HG02571 (cell line): ENCODE results near the gene NINL.

Experiments
- ATAC-seq: cut with Tn5 transposase; IDR thresholded peaks from one replicate; pipeline ENCODE4 v1.9.1; 2021; ENCODE audit warnings: mild to moderate bottlenecking, moderate library complexity; ENCODE audit not compliant: unreplicated experiment

Gene NINL

DNA sequence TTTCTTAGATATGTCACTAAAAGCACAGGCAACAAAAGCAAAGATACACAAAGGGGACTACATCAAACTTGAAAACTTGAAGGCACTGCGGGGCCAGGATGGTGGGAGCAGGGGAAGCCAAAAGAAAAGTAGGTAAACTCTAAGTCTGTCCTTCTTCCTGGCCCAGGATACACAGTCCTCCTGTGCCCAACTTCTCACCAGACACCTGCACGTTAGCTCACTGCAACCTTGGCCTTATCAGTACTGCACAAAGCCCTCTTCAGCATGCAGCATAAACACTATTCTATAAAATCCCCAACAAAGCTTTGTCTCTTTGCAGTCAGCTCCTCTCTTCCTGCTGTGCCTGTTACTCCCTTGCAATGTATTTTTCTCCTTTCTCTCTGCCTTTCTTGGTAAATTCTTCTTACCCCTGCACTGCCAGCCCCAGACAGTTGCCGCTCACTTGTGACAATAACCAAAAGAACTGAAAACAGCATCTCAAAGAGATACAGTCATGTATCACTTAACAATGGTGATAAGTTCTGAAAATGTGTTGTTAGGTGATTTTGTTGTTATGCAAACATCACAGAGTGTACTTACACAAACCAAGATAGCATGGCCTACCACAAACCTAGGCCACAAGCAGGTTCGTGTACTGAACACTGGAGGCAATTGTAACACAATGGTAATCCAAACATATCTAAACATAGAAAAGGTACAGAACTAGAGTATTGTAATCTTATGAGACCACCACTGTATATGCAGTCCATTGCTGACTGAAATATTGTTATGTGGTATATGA, 51.2 kb downstream of the NINL start:
- no peak for ATAC-seq

DNA sequence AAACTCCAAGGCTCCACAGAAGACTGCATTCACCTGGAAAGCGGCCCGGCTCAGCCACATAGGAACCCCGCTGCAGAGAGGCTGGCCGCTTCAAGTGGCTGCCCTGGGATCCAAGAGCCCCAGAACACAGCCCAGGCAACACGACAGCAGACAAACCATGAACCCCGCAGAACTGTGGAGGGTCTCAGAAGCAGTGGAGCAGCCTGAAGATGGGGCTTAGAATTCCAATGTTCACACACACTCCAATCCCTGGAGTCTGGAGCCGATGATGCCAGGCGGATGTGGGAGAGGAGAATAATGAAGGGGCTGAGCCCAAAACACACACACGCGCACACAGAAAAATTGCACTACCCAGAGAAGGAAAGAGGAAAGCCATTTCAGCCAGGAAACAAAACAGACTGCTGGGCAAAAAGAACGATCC, 52.4 kb downstream of the NINL start:
- ATAC-seq, result no peak

DNA sequence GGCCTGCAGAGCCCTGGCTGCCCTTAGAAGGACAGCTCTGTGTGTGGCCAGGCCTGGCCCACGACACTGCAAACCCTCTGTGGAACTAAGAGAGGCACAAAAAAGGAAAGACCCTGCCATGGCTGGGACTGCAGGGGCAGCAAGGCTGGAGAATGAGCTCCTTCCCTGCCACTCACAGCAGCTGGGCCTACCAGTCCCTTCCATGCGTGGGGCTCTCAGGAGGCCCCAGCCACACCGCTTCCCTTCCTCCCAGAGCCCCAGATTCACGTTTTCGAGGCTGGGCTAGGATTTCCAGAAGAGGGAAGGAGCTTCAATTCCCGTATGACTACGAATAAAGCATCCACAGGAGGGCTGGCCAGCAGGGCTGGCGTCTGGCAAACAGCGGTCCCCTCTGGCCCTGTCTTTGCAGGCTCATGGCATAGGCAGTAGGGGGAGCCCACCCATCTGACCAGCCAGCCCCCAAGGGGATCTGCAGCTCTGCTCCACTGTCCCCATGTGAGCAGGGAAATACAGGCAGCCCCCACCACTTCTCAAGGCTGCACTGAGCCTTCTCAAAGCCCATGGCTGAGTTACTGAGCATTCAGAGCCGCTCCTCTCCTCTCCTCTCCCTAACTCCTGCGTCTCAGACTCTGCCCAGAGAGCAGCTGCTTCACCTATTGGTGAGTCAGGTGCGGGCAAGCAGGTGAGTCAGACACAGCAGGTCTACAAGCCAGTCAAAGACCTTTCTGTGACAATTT, 53.1 kb downstream of the NINL start:
- no peak for ATAC-seq

DNA sequence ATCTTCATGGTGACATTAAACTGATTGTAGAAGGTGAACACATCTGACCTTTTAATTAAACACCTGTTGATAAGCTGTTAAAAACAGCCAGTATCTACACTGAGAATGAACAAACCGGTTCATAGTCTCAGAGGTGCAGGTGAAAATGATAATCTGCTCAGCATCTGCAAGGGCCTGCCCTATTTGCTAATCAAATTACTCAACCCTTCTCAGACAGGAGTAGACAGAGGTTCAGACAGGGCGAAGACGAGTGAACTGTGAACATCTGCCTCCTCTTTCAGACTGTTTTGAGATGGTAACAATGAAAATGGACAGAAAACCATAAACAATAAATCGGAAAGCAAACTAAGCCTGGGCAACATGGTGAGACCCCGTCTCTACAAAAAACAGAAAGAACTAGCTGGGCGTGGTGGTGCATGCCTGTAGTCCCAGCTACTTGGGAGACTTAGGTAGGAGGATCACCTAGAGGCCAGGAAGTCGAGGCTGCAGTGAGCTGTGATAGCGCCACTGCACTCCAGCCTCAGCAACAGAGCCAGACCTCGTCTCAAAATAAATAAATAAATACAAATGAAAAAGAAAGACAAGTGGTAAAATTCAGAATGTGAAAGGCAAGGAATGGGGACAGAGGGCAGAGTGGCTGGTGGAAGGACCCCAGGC, 55.9 kb downstream of the NINL start:
- no peak for ATAC-seq

DNA sequence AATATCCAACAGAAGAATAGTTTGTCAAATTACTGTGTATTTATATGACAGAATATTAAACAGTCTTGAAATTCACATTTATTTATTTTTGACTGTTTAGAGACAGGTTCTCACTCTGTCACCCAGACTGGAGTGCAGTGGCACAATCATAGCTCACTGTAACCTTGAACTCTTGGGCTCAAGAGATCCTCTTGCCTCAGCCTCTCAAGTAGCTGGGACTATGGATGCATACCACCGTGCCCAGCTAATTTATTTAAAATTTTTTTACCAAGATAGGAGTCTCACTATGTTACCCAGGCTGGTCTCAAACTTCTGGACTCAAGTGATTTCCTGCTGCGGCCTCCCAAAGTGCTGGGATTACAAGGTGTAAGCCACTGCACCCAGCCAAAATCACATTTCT, 57.4 kb downstream of the NINL start:
- ATAC-seq, result no peak

DNA sequence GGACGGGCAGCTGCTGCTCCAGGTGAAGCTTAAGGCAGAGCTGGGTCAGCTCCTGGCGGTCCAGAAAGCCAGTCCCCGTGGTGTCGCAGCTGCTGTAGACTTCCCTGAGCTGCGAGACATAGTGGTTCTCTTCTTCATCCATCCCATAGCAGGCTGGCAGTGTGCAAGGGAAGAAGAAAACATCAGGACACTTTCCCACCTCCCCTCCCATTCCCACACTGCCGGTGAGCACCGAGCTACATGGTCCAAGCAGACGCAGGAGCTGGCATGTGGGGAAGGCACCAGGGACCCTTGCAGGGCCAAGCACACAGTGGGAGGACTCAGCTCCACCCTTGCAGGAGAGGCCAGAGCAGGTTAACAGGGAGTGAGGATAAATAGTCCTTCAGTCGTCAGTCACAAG, 58.9 kb downstream of the NINL start:
- ATAC-seq, result no peak

DNA sequence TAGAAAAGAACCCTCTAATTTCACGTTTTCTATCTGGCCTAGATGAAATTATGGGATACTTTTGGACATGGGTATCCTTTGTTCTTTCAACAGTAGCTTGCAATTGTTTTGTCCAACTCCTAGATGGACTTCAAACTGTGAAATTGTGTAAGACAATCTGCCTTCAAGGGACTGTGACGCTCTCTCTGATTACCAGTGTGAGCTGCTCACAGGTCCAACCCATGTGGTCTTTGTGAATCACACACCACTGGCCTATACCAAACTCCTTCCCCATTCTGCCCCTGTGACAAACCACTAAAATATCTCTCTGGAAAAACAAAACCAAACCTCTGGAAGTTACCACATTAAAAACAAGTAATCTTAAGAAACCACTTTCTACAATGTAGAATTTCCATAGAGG, 59.5 kb downstream of the NINL start:
- ATAC-seq, result no peak

DNA sequence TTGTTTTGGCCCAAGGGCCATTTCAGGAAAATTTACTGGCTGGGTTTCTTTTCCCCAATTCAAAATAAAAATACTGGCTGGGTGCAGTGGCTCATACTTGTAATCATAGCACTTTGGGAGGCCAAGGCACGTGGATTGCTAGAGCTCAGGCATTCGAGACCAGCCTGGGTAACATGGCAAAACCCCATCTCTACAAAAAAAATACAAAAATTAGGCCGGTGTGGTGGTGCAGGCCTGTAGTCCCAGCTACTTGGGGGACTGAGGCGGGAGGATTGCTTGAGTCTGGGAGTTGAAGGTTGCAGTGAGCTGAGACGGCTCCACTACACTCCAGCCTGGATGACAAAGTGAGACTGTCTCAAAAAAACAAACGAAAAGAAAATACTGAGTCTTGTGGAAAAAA, 60.0 kb downstream of the NINL start:
- no peak for ATAC-seq

DNA sequence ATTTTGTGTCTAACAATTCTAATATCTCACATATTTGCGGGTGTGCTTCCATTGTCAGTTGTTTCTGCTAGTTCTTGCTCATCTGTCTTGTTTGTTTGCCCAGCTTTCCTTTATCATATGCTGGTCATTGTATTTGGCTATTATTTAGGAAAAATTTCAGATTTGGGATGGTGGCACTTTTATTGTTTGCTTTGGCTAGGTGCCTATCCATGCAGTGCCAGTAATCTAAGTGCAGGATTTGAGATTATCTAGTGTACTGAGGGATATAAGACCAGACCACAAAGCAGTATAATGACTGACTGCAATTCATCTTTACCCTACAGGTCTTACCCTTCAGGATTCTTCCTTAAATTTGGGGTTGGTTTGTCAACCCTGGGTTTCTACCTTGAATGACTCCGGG, 63.9 kb downstream of the NINL start:
- no peak for ATAC-seq

DNA sequence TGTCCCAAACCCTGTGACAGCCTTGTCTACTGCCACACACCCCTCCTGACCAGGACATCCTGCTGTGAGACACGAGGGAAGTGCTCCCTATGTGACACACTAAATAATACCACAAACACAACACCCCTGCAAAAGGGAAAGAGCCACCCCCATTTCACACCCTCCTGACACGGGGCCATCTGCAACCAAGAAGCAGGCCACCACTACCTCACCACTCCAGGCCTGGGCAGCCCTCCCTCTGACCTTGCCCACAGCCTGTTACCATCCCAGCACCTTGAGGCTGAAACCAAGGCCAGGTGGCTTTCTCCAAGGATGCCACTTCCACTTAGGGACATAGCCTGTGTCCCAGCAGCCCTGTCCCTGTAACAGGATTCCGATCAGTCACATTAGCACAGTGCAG, 68.2 kb downstream of the NINL start:
- ATAC-seq, result no peak

DNA sequence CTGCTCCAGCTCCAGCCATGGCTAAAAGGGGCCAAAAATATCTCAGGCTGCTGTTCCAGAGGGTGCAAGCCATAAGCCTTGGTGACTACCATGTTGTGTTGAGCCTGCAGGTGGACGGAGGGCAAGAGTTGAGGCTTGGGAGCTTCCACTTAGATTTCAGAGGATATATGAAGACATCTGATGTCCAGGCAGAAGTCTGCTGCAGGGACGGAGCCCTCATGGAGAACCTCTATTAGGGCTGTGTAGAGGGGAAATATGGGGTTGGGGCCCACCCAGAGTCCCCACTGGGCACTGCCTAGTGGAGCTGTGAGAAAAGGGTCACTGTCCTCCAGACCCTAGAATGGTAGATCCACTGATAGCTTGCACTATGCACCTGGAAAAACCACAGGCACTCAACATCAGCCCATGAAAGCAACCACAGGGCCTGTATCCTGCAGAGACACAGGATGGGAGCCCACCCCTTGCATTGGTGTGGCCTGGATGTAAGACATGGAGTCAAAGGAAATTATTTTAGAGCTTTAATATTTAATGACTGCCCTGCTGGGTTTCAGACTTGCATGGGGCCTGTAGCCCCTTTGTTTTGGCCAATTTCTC, 70.5 kb downstream of the NINL start:
- no peak for ATAC-seq

DNA sequence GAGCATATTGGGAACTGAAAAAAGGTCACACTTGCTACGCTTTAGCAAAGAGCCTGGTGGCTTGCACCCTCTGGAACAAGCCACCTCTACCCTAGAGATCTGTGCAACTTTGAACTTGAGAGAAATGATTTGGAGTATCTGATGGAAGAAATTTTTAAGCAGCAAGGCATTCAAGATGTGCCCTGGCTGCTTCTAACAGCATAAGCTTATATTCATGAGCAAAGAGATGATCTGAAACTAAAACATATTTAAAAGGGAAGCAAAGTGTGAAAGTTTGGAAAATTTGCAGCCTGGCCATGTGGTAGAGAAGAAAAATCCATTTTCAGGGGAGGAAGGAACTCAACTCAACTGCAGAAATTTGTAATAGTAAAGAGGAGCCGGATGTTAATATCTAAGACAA, 71.1 kb downstream of the NINL start:
- ATAC-seq, result no peak

DNA sequence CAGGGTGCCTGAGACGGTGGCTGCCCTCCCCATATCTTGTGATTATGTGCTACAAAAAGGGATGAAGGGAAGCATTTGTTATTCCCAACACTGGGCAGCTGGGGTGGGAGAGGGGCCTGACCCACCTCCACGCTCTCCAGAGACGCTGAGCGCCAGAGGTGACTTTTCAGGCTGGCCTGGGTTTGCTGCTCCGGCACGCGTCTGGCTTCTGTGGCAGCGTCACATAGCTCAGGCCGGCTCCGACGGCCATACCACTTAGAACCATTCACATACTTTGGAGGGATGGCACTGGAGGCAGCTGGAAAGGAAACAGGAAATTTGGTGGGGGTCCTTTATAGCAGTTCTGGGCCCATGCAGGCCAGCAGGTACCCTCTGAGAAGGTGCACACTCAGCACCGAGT, 72.6 kb downstream of the NINL start:
- ATAC-seq, result no peak

DNA sequence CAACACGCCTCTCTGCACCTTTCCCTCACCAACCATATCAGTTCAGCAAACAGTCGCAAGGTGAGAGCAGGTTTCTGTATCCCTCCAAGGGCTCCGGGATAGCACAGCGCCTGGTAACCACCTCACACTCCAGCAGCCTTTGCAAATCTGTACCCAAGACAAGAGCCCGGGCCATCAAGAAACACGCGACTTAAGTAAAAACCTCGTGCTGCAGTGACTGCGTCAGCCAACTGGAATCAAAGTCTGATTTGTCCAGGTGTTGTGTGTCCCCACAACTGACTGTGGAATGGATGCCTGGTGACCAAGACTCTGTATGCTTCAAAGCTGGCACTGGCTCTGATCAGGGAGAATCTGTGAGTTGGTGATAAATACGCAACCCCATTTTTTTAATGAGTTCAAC, 74.1 kb downstream of the NINL start:
- ATAC-seq, result no peak

DNA sequence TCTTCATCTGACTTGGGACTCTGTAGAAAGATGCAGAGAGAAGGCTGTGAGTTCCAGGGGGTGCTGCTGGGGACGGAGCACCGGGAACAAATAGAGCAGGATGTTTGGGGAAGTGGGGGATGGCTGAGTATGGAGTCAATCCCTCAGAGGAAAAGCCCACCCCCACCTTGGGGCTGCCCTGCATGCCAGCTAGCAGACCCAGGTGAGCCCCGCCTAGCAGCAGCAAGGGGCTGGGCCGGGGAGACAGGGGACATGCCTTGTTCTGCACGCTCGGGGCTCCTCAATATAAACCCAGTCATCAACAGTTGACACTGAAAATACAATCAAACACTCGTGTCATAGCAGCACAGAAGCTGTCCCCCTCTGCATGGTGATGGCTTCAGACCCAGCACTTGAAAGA, 74.6 kb downstream of the NINL start:
- no peak for ATAC-seq

DNA sequence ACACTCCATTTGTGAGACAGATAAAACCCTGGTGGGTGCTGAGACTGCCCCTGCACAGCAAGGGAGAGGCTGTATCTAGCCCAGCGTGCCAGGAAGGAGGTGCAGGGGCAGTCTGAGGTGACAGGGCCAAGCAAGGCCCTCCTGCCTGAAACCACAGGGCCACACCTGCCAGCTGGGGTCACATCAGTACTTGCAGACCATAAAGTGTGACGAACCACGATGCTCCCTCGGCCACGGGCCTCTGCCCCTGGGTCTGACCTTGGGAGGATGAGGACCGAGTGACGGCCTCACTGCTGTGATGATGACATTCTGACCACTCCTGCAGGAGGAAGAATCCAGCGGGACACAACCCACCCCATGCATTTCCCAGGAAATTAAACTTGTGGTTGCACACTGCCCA, 75.1 kb downstream of the NINL start:
- ATAC-seq, result no peak

DNA sequence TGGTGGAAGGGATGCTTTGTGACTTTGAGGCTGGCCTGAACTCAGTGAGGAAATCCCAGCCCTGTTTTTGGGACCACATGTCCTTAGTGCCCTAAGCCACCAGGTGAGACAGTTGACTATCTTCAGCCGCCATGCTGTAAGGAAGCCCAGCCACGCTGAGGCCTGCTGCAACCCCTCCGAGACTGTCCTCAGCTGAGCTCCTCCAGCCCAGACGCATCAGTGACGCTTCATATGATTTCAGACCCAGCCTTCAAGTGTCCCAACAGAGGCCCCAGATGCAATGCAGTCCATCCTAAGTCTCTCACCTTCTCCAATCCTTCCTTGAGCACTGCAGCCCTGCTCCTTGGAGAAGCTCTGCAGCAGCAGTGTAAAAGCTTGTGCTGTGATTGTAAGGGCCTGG, 76.2 kb downstream of the NINL start:
- ATAC-seq, result no peak

DNA sequence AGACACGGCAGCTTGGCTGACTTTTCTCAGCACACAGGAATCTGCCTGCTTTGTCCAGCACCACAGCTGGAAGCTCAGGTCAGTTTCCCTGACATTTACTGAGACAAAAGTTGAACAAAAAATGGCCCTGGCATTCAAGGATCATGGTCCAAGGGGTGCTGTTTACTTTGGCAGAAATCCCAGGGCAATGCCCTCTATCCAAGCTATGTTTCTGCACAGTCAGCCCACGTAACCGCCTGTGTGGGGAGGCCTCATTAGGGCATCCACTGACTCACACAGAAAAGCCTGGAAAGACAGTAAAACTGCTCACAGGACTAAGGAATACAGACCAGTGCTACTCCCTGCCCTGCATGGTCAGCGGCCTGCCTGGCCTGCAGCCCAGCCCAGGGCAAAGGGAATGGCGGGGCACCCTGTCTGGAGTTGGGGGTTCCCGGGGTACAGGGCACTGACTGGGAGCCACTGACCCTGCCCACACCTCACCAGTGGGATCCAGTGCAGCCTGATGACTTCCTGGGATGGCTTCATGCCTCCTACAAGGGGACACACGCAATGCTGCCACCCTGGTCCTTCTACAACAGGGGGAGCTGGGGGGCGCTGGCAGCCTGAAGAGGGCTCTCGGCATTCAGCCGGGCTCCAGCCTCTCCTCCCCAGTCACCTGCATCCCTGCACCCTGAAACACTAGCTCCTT, 77.1 kb downstream of the NINL start:
- ATAC-seq, result no peak

DNA sequence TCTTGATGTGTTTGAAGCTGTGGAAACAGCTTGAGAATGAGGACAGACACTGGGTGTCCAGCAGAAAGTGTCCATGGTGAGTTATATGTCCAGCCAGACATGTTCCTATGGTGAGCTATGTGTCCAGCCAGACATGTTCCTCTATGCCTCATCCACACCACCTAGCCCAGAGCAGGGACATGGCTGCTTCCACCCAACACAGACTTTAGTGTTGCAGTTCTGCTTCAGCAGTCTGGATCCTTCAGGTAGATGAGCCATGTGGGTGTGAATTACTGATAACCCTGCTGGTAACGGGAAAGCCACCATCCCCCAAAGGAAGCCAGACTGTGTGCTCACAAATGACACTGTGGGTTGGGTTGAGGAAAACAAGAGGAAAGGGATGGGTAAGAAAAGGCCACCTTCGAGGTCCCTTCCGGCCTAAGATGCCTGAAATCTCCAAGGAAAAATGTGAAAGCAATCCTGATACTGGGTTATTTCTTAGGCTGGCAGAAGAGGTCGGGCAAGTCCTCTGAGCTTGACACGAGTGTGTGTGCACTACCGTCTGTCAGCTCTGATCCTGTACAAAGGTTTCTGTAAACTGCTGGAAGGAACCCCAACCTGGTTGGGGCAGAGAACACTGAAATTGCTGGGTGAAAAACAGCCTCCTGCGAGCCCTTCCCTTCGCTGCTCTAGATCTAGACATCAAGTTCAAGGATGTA, 77.8 kb downstream of the NINL start:
- no peak for ATAC-seq

DNA sequence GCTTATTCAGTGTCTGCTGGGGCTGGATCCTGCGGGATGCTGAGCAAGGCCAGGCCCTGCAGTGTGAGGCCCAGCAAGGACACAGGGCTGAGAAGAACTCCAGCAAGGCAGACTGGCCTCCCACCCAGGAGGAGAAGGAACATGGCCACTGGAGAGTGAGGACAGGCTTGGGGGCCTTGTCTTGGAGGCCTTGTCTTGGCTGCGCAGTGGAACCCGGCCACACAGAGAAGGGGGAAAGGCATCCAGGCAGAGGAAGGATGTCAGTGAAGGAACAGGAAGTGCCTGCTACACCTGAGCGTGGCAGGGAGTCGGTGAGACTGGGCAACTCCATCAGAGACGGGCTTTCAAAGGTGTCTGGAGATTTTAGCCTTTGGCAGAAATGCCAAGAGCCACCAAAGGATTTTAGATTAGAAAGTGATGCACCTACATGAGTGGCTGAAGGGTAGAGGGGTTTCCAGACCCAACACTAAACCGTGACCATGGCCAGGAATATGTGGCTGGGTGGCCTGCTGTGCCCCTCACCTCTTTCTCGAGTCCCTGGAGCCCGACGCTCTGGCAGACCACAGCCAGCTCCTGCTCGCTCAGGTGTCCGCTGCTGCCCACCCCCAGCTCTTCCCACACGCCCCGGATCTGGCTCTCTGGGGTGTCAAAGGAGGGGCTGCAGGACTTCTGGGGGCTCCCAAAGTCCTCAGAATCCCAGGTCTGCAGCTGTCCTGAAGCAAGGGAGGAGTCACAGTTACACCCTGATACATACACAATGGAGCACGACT, 80.8 kb downstream of the NINL start:
- no peak for ATAC-seq
